ENCODE results near the gene TNS1. TPM values are rescaled to one million over a fixed set of nuclear protein-coding genes. Genes with fewer than 3 reads are reported as not detected.

Gene TNS1
- total and polyA plus RNA-seq, 9 of the 15 experiments (the other 6 are each of a cell fraction or from before 2014, with no cell fraction given): 0.13 to 2.7 (median 0.77) TPM

DNA sequence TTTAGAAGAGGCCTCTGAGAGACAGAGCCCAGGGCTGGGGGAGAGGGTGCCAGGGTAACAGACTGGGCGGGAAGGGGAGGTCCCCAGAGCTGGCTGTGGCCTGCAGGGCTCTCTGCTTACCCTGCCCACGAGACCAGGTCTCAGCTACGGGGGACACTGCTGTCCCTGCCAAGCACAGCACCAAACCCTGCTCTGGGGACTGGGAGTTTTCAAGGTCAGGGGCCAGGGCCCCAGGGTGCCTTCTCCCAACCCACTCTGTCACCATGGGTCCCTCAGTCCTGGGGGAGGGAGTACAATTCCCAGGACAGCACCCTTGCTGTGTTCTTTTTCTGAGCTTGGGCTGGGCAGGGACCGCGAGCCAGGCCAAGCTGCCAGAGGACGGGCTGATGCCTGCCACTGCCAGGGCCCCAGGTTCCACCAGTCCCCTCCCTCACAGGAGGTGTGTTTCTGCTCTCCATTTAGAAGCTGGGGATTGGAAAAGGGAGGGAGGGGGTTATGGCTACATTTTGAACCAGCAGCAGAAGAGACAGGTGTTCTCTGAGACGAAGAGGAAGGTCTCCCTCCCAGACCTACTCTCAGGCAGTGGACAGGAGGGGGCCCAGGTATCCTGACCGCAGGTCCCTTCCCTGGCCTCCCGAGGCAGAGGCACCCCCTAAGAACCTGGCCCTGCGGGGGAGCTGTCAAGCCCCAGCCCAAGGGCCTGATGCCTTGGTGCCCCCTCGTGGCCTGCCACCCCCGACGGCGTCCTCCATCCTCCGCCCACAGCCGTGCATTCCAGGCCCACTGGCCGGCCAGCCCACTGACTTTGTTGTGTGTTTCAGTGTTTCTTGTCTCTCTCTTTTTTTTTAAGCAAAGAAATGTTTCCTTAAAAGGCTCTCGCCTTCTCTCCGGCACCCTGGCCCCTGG lies 80.4 kb downstream of the TNS1 start:
- CTCF ChIA-PET (ENCODE audit: low intra/inter-chr PET ratio): interaction anchor here (1.2 kb wide), 1 partner anchor 132 kb away, joined by 5 read pairs; no protein-coding TSS in a partner anchor
- peak in 2 of 4 experiments; percentile 28 to 35 for DNase-seq (ENCODE audit: extremely low read depth in 1 of 4, low spot score in 3 of 4)

More for the DNA sequence above, 80.4 kb downstream of the TNS1 start:
- no TSS peak for BruUV-seq (replicated peaks)
- H3K9me1 ChIP-seq (ENCODE audit: control insufficient read depth, insufficient read depth, low read length): no peaks in the 10 kb centered on the region
- H3K4me3 ChIP-seq: no peak overlapping the region
- POLR2A ChIA-PET: no interaction called here
- 0 out of 4 replicates have a peak, but pooled peaks of 1 of the 2 experiments have one; percentile 9 for TF ChIP-seq RAD21 (CRISPR knock-in tag; conservative IDR thresholded peaks at IDR 0.05 in 1 of 2, IDR thresholded peaks at IDR 0.05 in 1 of 2)
- TF ChIP-seq TBP (optimal IDR thresholded peaks at IDR 0.05; ENCODE audit: low read depth, low read length): no peak
- TF ChIP-seq, protein P1, sequence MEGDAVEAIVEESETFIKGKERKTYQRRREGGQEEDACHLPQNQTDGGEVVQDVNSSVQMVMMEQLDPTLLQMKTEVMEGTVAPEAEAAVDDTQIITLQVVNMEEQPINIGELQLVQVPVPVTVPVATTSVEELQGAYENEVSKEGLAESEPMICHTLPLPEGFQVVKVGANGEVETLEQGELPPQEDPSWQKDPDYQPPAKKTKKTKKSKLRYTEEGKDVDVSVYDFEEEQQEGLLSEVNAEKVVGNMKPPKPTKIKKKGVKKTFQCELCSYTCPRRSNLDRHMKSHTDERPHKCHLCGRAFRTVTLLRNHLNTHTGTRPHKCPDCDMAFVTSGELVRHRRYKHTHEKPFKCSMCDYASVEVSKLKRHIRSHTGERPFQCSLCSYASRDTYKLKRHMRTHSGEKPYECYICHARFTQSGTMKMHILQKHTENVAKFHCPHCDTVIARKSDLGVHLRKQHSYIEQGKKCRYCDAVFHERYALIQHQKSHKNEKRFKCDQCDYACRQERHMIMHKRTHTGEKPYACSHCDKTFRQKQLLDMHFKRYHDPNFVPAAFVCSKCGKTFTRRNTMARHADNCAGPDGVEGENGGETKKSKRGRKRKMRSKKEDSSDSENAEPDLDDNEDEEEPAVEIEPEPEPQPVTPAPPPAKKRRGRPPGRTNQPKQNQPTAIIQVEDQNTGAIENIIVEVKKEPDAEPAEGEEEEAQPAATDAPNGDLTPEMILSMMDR (IDR thresholded peaks at IDR 0.05 in 2 of 3, conservative IDR thresholded peaks at IDR 0.05 in 1 of 3; ENCODE audit: insufficient read depth in 2 of 3, low read depth in 1 of 3, low read length in 3 of 3): peak in 1 of 3 experiments; percentile 12; a peak in 1 of 6 replicates
- TF ChIP-seq SMAD3 (CRISPR knock-in tag; conservative IDR thresholded peaks at IDR 0.05): no peak
- no peak for TF ChIP-seq KLF16 (IDR thresholded peaks at IDR 0.05)
- TF ChIP-seq BRF1 (IDR thresholded peaks at IDR 0.05; ENCODE audit: borderline replicate concordance, extremely low read depth, insufficient read length): no peak
- TF ChIP-seq CREM (IDR thresholded peaks at IDR 0.05; ENCODE audit: low read depth): no peak
- intact Hi-C loops (cut with micrococcal nuclease): no loop called here
- ATAC-seq (no peak), FAIRE-seq (no peak)
- peaks cover 2 to 42% of the 10 kb centered on the region in 2 experiments; a peak in 3 of 5 replicates for H3K27me3 ChIP-seq (ENCODE audit: control insufficient read depth in 2 of 2, insufficient read depth in 2 of 2, low read length in 2 of 2)
- no peaks in the 10 kb centered on the region for H3K36me3 ChIP-seq (ENCODE audit: control insufficient read depth, insufficient read depth, low read length)
- H3K4me1 ChIP-seq (replicated peaks in 1 of 2; ENCODE audit: control insufficient read depth in 2 of 2, insufficient read depth in 2 of 2, low read length in 2 of 2): no peaks in the 10 kb centered on the region; a peak in 1 of 5 replicates
- H3K79me2 ChIP-seq (ENCODE audit: control insufficient read depth, insufficient read depth, low read length): no peaks in the 10 kb centered on the region
- H2AFZ ChIP-seq (ENCODE audit: low read depth, low read length): no peak overlapping the region
- 3% methylated on average over 9 of the region's 19 CpGs for WGBS (ENCODE audit: insufficient coverage, low coverage, missing lambda C conversion rate)
- no peaks in the 10 kb centered on the region for H3K9me3 ChIP-seq (replicated peaks; ENCODE audit: control insufficient read depth, insufficient read depth, low read depth, low read length)
- H3K27ac ChIP-seq (ENCODE audit: extremely low read depth, low read depth, low read length): no peak overlapping the region
- in situ Hi-C loops (cut with MboI): no loop called here
- no peak overlapping the region for H3K9ac ChIP-seq (ENCODE audit: insufficient read depth in 1 of 2, low read depth in 2 of 2, low read length in 2 of 2)
- H3K4me2 ChIP-seq (ENCODE audit: insufficient read depth, low read length): no peak overlapping the region
- H4K20me1 ChIP-seq (replicated peaks; ENCODE audit: control insufficient read depth, insufficient read depth, low read length): no peaks in the 10 kb centered on the region; the same call in 1 of the 2 replicates

Data from K562 (cell line).